IPS-11a (cell line): Measurements from ENCODE around the gene ARHGAP24.
"Not testable (repeated sequence)": the region's sequence is repeated elsewhere in the genome, so short reads cannot be mapped to it uniquely, and the experiment has no call there.

ENCODE experiments used
- H3K4me3 ChIP-seq: one replicate; pipeline ENCODE4 v1.5.1; 2013; ENCODE audit warnings: low read depth, low read length, control low read depth

The ARHGAP24 gene

DNA sequence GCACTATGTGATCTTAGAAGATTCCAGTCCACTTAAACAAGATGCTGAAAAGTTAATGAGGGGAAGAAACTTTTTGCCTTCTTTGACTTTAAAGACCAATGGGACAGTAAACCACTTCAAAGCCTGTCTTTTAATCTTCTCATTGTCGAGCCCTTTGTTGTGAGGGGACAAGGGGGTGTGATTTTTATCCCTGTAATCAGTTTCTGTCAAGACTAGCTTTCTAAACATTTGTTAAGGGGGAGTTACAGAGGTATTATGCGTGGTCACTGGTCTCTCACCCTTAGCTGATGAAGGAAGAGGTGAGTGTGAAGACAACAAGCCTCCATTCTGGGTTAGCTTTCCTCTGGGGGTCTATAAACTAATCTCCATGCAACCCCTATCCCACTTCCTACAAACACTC is 409.3 kb downstream of the ARHGAP24 start:
- H3K4me3 ChIP-seq = no peak overlapping the region

DNA sequence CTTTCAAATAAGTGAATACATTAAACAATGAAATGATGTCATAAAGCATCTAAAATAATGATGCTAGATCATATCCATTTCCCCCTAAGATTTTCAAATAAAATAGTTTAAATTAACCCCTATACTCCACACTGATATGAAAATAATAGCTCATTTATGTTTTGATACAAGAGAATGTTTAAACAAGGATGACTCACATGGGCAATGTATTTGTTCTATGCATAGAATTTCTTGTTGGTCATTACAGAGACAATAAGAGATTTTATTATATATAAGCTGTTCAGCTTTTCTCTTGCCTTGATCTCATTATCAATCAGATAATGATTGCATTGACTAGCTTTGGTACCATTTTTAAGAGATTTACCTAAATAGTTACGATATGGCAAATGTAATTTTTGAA is 411.7 kb downstream of the ARHGAP24 start:
- H3K4me3 ChIP-seq = no peak overlapping the region

DNA sequence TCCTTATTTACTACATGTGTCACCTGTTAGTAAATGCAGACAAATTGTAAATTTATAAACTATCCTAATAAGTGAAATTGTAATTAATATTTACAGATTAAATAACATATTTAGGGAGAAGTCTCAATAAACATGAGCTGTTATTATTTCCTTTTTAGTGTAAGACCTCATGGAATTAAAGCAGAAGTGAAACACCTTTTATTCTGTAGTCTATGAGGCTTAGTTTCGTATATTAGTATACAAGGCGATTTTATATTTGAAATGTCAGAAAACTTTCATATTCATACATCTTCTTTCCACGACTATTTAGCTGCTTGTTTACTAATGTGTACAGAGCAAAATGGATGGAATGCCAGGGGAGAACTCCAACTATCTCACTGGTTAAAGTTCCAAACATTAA is 414.4 kb downstream of the ARHGAP24 start:
- no peak overlapping the region for H3K4me3 ChIP-seq

DNA sequence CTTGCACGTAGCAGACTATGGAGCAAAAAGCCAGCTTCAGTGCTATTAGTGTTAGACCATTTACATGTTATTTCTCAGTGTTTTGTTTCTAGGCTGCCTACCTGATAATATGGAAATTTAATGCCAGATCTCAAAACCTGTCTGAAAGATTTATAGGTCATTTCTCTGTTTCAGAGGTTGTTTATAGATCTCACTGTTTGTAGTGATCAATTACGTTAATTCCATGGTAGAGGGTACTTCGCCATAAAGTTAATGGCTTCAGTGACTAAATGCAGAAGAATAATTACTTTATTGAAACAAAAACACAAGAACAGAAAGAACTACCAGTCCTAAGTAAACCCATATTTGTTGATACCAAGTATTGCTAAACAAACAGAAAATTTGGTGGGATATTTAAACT is 420.8 kb downstream of the ARHGAP24 start:
- no peak overlapping the region for H3K4me3 ChIP-seq

DNA sequence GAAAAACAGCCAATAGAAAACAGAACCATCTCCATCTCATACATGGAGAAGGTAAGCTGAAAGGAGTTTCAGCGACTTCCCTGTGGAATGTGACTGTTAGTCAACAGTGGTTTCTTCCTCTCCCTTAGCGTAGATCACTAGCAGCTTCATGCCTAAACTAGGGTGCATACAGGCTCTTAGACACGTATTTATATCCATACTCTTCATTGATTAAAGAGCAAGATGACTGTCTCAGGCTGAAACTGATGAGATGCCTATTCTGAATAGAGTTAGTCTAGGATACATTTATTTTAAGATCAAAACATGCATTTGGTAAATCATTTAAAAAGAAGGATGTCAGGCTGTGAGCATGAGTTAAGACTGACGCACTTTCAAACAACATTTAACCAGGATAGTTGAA is 423.3 kb downstream of the ARHGAP24 start:
- no peak overlapping the region for H3K4me3 ChIP-seq

DNA sequence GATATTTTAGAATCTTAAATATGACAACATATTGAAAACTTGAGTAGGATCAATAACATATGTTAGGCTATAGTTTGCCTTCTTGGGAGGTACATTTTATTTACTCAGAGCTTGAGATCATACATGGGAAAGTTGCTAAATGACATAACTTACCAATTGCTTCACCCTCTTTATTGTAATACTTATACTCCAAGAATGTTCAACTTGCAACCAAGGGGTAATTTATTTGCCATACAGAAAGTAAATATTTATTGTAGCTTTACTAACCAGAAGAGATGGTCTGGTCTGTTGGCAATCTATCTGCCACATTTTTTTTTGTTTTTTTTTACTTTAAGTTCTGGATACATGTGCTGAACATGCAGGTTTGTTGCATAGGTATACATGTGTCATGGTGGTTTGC is 426.6 kb downstream of the ARHGAP24 start:
- H3K4me3 ChIP-seq = no peak overlapping the region

DNA sequence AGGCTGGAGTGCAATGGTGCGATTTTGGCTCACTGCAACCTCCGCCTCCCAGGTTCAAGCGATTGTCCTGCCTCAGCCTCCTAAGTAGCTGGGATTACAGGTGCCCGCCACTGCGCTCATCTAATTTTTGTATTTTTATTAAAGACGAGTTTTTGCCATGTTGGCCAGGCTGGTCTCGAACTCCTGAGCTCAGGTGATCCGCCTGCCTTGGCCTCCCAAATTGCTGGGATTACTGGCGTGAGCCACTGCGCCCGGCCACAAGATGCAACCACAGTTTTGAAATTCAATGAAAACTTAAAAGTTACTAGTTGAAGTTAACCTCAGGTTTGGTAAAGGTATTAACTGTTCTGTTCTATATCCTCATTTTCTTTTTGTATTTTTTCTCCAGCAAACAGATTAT is 427.7 kb downstream of the ARHGAP24 start:
- not testable (repeated sequence) for H3K4me3 ChIP-seq

DNA sequence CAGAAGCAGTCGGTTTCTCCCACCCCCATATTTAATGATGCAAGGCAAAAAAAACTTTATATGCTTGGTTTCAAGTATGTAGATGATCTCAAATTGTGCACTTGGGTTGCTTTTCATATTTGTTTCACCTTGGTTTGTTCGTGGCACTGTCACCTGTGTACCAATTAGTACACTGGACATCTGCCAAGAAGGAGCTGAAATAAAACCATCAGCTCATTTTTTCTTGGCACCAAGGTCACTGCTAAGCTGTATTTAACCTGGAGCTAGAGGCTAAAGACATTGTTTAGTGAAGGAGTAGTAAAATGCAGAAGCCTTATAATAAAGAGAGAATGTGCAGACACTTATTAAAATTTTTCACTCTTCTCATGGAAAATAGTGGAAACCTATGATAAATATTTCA is 430.8 kb downstream of the ARHGAP24 start:
- H3K4me3 ChIP-seq = no peak overlapping the region

DNA sequence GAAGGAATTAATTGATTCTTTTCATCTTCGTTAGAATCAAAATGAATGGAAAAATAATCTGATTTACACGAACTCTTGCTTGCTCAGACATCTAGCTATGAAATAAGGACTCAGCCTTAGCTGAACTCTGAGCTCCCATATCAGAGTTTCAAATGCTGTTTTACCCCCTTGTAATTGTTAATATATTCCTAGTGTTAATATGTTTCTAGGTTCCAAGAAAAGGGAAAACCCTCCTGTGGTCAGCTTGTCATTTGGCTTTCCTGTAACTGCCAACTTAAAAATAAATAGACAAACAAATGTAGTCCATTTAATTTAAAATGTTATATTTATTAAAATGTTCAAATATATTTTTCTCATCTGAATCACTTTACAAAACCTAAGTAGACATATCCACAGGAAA is 432.1 kb downstream of the ARHGAP24 start:
- no peak overlapping the region for H3K4me3 ChIP-seq

DNA sequence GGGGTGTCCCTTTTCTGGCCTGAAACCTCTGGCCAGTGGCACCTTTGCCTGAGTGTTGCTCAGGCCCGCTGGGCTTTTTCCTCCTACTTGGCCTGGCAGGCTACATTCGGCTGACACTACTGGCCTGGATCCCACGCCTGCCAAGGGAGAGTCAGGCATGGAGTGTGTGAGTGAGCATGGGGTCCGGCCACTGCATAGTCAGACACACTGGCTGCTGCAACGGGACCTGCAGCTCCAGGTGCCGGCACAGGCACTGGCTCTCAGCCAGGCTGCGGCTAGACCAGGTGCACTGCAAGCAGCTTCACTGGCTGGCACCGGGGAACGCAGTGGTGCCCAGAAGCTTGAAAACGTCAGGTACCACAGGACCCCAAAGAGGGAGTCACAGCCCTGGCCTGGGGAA is 434.9 kb downstream of the ARHGAP24 start:
- no peak overlapping the region for H3K4me3 ChIP-seq

DNA sequence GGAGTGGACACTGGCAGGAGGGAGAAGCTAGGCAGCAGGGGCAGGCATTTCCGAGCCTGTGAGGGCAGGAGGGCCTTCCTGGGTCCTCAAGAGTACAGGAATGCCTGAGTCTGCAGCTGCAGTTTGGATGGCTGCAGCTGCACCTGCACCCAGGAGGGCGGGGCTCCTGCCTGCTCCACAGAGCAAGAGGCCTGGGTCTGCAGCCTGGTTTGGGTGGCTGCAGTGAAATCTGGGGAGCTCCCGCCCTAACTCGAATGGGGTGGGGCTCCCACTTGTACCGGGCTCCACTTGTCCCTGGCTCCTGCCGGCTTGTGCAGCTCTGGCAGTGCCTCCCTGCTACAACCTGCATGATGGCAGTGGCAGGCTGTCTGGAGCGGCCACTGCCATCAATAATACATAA is 436.0 kb downstream of the ARHGAP24 start:
- no peak overlapping the region for H3K4me3 ChIP-seq

DNA sequence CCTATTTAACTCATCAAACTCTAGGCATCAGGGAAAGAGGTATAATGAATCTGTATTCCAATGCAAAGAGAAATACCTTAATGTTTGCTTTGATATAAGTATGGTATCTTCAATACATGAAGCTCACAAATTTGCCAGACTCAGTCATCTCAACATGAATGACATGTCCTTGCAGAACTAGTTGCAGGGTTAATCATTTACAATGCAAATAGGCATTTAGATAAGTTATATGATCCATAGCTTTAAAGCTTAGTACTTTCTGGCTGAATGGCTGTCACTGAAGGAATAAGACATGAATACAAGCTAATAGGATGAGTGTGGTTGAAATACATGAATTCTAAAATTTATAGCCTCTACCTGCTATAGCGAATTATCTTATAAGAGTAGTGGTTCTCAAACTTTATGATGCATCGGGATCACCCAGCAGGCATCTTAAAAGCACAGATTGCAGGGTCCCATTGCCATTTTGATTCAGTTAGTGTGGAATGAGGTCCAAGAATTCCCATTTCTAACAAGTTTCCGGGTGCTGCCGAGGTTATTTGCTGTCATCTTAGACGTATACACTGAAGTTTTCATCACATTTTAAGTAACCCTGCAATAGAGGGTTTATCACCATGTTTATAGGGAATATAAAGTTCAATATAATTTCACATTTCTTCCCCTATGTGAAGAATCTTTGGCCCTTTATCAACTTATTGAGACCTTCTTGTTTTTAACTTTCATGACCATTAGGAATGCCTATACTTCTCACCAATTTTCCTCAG is 439.2 kb downstream of the ARHGAP24 start:
- H3K4me3 ChIP-seq = no peak overlapping the region

DNA sequence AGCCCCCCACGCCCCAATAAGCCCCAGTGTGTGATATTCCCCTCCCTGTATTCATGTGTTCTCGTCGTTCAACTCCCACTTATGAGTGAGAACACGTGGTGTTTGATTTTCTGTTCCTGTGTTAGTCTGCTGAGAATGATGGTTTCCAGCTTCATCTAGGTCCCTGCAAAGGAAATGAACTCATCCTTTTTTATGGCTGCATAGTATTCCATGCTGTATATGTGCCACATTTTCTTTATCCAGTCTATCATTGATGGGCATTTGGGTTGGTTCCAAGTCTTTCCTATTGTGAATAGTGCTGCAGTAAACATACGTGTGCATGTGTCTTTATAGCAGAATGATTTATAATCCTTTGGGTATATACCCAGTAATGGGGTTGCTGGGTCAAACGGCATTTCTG is 440.6 kb downstream of the ARHGAP24 start:
- not testable (repeated sequence) for H3K4me3 ChIP-seq

DNA sequence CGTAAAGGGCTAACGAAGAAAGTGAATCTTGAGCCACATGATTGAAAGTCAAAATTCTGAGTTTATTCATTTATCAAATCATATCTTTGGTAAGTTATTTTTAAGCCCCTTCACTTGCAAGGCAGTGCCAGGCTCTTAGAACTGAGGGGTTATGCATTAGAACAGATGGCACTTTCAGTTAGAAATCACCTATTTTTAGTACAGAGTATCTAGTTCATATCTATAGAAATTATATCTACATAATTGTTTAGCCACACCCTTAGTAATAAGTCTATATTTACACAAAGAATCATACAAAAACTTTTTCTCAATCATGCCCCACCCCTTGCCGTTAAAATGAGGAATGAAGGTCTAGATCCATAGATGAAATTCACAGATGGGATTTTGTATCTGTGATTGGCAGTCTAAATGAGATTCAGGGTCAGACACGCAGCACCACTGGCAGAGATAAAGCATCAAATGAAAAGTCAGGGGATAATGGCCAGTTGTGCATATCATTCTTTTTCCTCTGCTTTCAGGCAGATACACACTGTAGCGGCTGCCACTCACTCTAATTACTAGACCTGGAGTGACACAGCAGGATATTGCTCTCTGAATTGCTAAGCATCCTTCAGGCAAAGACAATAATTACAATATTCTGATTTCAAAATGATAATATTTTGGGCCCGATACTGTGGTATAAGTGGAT is 444.4 kb downstream of the ARHGAP24 start:
- H3K4me3 ChIP-seq = no peak overlapping the region

DNA sequence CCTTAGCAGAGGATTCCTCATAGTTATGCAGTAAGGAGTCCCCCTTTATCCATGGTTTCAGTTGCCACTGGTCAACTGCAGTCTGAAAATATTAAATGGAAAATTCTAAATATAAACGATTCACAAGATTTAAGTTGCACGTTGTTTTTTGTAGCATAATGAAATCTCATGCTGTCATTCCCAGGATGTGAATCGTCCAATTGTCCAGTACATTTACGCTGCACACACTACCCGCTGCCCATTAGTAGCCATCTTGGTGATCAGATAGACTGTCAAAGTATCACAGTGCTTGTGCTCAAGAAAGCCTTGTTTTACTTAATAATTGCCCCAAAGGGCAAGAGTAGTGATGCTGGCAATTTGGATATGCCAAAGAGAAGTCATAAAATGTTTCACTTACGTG is 450.1 kb downstream of the ARHGAP24 start:
- H3K4me3 ChIP-seq = no peak overlapping the region

DNA sequence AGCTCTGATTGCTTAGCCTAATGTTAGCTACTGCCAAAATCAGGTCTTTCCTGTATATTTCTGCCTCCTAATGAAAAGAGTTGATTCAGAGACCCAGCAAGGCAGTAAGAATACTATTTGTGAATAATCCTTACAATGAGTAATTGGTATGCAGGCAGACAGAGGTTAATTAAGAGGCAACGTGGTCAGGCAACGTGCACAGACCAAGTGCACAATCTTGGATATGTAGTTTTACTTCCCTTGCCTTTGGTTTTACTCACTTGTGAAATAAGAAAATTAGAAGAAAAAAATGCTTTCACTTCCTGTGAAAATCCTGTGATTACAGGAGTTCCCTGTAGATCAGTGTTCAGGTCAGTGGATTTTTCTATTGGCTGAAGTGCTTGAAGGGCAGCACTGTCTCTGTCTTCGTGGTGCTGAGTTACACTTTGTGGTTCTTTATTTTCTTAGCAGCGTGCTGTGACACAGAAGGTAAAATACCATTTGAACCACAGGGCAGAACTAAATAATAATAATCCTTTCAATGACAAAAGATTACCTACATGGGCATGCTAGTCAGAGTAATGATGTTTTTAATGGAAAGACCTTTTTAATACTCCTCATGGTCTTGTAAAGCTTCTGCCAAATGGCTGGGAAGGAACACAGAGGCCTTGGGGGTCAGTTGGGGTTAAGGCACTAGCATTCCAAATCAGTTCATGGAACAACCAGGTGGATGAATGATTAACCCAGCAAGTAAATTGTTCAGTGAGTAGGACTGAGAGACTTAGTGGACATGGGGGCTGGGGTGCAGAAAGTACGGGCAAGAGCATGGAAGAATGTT is 454.0 kb downstream of the ARHGAP24 start:
- H3K4me3 ChIP-seq = no peak overlapping the region

DNA sequence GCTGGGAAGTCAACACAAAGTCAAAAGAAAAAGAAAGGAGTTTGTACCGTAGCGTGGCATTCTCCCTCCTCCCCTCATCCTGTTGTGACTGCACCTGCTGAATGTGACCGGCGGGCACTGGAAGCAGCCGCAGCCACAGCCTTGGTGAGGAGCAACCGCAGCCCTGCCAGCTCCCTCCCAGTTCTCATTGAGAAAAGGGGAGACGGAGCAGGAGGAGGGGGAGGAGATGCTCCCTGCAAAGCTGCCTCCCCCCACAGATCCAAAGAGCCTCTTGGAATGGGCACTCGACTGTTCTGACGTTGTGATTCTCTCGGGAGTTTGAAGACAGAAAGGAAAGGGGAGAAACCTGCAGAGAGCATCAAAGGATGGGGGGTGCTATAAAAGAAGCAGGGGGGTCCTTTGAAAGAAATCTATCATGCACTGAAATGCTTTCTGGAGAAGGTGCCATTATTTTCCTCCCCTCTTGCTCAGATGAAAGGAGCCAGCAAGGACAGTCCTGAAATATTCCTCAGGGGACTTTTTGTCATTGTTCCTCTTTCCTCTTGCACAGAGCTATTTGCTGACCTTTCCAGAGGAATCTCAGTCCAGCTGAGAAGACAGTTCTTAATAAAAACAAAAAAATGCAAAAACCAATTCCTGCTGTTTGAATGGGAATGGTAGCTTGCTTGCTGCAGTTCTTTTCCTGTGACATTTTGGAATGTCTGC is 455.2 kb downstream of the ARHGAP24 start:
- H3K4me3 ChIP-seq = no peak overlapping the region

DNA sequence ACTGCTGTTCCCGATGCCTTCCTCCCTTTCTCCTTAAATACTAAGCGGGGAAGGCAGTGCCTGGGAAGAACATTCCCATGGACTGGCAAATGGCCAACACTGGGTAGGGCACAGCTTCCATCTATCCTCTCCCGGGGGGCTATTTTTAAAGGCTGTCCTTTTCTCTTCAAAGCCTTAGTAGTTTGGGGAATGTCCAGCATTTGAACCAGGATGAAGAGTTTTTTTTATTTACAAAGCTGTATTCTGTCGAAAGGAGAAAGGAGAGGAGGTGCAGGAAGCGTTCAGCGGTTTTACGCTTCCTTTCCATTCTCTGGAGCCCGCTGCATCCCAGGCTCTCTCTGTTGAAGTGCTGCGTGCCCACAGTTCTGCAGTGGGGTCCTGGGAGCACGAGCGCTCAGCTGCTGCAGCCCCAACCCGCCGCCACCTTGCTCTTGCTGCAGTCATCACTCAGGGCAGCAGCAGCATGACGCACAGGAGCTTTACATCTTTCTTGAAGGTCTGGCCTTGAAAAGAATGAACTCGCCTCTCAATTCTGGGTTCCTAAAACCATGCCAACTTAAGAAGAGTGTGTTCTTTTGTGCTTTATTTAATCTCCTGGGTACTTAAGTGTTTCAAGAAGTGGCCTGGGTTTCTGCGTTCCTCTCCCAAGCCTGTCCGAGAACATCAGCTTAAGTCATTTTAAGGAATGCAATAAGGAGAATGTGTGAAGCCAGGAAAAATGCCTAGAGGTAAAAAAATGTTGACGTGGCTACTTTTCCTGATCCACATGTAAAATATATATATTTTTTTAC is 457.7 kb downstream of the ARHGAP24 start:
- no peak overlapping the region for H3K4me3 ChIP-seq

DNA sequence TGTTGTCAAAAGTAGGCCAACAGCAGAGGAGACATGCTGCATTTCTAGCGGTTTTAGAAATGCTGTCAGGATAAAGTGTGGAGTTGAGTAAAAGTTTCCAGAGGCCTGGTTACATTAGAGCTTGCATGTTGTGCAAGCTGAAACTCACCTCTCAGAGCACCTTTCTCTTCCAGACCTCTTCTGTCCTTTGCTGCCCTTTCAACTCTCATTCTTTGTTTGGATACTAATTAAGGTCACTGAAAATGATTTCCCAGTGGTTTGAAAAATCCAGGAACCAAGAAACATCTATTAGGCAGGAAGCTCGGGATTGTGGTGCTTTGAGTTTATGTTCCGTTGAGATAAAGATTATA is 458.3 kb downstream of the ARHGAP24 start:
- no peak overlapping the region for H3K4me3 ChIP-seq

DNA sequence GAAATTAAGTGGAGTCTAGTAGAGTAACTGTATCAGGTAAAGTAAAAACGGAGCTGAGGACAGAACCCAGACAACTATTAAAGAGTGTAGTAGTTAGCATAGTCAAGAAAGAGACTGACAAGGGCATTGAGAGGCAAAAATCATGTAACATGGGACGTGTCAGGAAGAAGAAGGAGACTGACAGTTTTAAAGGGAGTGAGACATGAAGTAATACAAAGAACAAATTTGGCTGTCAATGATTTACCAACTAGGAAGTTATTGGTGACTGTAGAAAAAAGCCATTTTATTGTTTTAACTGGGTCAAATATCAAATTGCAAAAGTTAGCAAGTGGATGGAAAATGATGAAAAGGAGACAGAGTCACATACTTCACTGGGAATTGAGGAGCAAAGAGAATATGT is 462.6 kb downstream of the ARHGAP24 start:
- no peak overlapping the region for H3K4me3 ChIP-seq

DNA sequence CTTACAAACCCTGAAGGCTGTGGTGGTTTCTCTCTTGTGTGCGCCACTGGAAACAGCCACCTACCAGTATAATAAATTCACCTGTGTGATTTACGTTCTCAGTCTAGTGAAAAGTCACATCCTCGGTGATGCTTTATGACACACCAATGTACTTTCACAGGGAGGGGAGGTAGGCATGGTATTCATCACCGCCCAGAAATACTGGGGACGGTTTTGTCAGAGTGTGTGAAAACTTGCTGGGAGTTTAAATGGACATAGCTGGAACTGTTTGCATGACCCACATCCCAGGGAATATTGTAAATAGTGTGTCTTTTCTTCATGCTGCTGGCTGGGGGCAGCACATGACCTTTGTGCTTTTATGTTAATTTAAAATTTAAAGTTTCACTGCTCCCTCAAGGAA is 463.1 kb downstream of the ARHGAP24 start:
- no peak overlapping the region for H3K4me3 ChIP-seq
